Glutamatergic neuron (in vitro differentiated cells): ENCODE data around the gene HNRNPUL1. TPM values are rescaled to one million over a fixed set of nuclear protein-coding genes. Genes with fewer than 3 reads are reported as not detected.

Experiments
- DNase-seq: peaks from one replicate; pipeline ENCODE4 v3.0.0; 2022
- H3K27ac Mint-ChIP-seq: one replicate; pipeline ENCODE4 v1.8.0; 2020; ENCODE audit warnings: mild to moderate bottlenecking, mixed read lengths, inconsistent platforms; ENCODE audit not compliant: unreplicated experiment
- H3K27me3 Mint-ChIP-seq: one replicate; pipeline ENCODE4 v1.8.0; 2020; ENCODE audit warnings: mild to moderate bottlenecking, moderate library complexity, mixed read lengths, inconsistent platforms; ENCODE audit not compliant: unreplicated experiment
- H3K36me3 Mint-ChIP-seq: one replicate; pipeline ENCODE4 v1.8.0; 2020; ENCODE audit warnings: mild to moderate bottlenecking, mixed read lengths, inconsistent platforms; ENCODE audit not compliant: unreplicated experiment
- H3K4me1 Mint-ChIP-seq: one replicate; pipeline ENCODE4 v1.8.0; 2020; ENCODE audit warnings: mild to moderate bottlenecking, low read depth, mixed read lengths, inconsistent platforms; ENCODE audit not compliant: unreplicated experiment
- H3K4me3 Mint-ChIP-seq: one replicate; pipeline ENCODE4 v1.8.0; 2020; ENCODE audit warnings: mild to moderate bottlenecking, mixed read lengths, inconsistent platforms; ENCODE audit not compliant: unreplicated experiment
- H3K9me3 Mint-ChIP-seq: one replicate; pipeline ENCODE4 v1.8.0; 2020; ENCODE audit warnings: mild to moderate bottlenecking, moderate library complexity, mixed read lengths, inconsistent platforms; ENCODE audit not compliant: unreplicated experiment
- CTCF ChIP-seq: fragments of 200-600 bp; sonication (generic); IDR thresholded peaks from one replicate; pipeline ENCODE4 v1.5.0; 2021; ENCODE audit not compliant: partially characterized antibody, unreplicated experiment
- total RNA-seq: library from RNA; stranded (reverse); fragmentation: NEBNext Ultra II Directional; extraction: Animal tissue kit (Norgen Biotek cat#: 25700); gene quantifications from one replicate; pipeline ENCODE4 v1.2.1, GENCODE V29; 2021; ENCODE audit not compliant: unreplicated experiment

Gene HNRNPUL1
- total RNA-seq, 1 donor from 2014 or later: 201 TPM

- Mint-ChIP-seq H3K4me1 (no peaks in the 10 kb centered on the region), H3K4me3 (no peak overlapping the region), H3K27me3 (peaks cover 2% of the 10 kb centered on the region), H3K36me3 (no peaks in the 10 kb centered on the region), H3K9me3 (no peaks in the 10 kb centered on the region), H3K27ac (no peak overlapping the region)
- no peak for TF ChIP-seq CTCF
- DNase-seq: no peak
These were observed 24.1 kb upstream of the HNRNPUL1 start for GRCh38 chr19:41239961-41240574.

DNA sequence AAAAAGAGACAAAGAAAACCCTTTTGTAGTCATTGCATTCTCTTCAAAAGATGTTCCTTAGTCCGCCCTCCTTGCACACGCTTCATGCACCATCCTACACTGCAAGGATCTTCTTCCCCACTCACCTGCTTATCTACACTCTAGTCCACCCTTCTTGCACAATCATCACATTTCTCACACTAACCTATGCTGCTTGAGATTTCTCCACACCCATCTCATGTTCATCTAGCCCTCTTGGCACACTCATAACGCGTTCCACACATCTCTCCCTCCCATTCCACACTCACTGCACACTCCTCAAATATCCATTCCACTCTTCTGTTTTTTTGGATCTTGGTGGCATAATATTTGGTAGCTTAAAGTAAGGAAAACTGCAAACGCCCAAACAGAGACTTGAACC is 22.3 kb upstream of the HNRNPUL1 start:
- Mint-ChIP-seq H3K27ac (no peak overlapping the region), H3K4me1 (no peaks in the 10 kb centered on the region), H3K27me3 (peaks cover under 1% of the 10 kb centered on the region), H3K36me3 (no peaks in the 10 kb centered on the region), H3K4me3 (no peak overlapping the region), H3K9me3 (no peaks in the 10 kb centered on the region)
- DNase-seq: no peak
- no peak for TF ChIP-seq CTCF

DNA sequence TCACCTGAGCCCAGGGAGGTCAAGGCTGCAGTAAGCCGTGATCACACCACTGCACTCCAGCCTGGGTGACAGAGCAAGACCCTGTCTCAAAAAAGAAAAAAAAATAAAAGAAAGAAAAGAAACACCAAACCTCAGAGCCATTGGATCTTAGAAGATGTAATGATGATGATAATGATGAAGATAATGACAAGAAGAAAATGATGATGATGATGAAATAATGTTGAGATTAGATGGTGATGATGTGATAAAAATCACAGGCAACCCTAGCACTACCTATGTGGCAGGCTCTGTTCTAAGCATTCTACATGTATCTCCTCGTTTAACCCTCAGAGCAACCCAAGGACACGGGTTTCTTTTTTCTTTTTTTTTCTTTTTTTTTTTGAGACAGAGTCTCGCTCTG is 20.1 kb upstream of the HNRNPUL1 start:
- no peak for TF ChIP-seq CTCF

GRCh38 chr19:41245843-41246242 is 18.3 kb upstream of the HNRNPUL1 start:
- Mint-ChIP-seq H3K36me3 (no peaks in the 10 kb centered on the region), H3K4me3 (no peak overlapping the region), H3K4me1 (no peaks in the 10 kb centered on the region), H3K27me3 (no peaks in the 10 kb centered on the region), H3K27ac (no peak overlapping the region), H3K9me3 (no peaks in the 10 kb centered on the region)
- TF ChIP-seq CTCF: no peak
- DNase-seq: no peak

More for the DNA sequence above, 20.1 kb upstream of the HNRNPUL1 start:
- Mint-ChIP-seq H3K27ac (no peak overlapping the region), H3K36me3 (no peaks in the 10 kb centered on the region), H3K27me3 (no peaks in the 10 kb centered on the region), H3K4me3 (no peak overlapping the region), H3K4me1 (no peaks in the 10 kb centered on the region), H3K9me3 (no peaks in the 10 kb centered on the region)
- DNase-seq: no peak

DNA sequence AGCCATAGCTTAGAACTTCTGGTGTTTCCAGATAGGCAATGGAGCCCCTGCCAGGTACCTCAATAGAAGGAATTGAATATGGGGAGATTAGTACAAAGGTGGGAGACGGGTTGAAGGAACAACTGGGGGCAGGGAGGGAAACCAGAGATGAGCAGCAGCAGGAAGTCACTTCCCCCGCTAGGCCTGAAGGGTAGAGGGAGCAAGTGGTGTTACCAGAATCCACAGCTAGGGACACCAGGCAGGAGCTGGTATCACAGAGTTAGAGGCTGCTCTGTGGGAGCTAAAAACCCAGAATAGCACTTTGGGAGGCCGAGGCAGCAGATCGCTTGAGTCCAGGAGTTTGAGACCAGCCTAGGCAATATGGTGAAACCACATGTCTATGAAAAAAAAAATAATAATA is 15.3 kb upstream of the HNRNPUL1 start:
- peaks cover 2% of the 10 kb centered on the region for H3K27me3 Mint-ChIP-seq
- no peak overlapping the region for H3K4me3 Mint-ChIP-seq
- H3K36me3 Mint-ChIP-seq: no peaks in the 10 kb centered on the region
- H3K9me3 Mint-ChIP-seq: peaks cover 3% of the 10 kb centered on the region
- no peaks in the 10 kb centered on the region for H3K4me1 Mint-ChIP-seq
- TF ChIP-seq CTCF: no peak
- no peak overlapping the region for H3K27ac Mint-ChIP-seq
- DNase-seq: no peak
